ENCODE measurements around the gene ERN1.

DNA sequence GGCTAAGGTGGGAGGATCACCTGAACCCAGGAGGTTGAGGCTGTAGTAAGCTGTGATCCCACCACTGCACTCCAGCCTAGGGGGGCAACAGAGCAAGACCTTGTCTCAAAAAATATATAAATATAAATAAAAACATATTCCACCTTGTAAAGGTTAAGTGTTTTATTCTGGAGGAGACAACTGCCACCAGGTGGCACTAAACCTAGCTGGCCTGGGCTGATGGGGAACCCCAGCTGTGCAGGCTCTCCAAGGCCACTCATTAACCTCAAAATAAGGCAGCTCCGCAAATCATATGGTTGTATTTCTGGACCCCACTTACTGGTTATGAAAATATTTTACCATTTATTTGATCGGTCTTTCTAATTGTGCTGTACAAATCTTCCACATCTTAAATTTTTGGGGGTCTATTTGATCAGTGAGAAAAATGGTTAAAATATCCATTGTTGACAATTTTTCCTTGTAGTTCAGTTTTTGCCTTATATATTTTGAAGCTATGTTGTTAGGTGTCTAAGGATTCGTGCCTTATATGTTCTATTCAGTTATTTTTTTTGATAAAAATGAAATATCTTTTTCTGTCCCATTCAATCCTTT lies 101.0 kb downstream of the ERN1 start:
- TF ChIP-seq POLR2AphosphoS5 (IDR thresholded peaks at IDR 0.05; ENCODE audit: borderline replicate concordance, low read depth, low read length) (no peak), EZH2 (IDR thresholded peaks at IDR 0.05) (no peak)
